NCI-H146 (cell line): Measurements from ENCODE around the gene STRBP.

Experiments
- DNase-seq: peaks from one replicate; lab custom pipeline; 2025; lab: John Stamatoyannopoulos, UW

STRBP gene

GRCh38 chr9:123098096-123098459, 170.3 kb downstream of the STRBP start:
- no peak for DNase-seq

DNA sequence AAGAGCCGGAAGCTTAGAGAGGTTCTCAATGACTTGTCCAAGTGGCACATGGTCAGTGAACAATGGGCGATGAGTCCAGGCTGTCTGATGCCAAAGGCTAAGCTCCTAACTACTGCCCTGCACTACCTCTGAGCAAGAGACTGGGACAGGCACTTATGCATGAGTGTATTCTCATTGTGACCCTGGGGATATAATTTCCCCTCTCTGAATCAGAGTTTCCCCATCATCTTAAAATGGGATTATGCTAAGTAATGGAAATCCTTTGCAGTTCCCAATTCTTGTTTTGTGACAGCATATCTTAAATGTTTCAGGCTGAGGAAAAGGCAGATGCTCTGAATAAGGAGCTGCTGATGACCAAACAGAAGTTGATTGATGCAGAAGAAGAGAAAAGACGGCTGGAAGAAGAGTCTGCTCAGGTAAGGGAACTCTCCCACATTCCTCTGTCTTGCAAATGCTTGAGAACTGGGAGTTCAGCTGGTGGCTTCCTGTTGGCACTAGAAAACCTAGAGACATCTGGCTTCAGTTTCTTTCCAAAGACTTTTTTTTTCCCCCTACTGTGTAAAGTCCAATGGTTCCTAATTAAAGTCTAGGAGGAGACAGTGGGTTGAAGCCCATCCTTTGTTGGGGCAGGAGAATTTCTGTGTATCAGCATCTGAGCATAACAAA, 170.8 kb downstream of the STRBP start:
- no peak for DNase-seq

DNA sequence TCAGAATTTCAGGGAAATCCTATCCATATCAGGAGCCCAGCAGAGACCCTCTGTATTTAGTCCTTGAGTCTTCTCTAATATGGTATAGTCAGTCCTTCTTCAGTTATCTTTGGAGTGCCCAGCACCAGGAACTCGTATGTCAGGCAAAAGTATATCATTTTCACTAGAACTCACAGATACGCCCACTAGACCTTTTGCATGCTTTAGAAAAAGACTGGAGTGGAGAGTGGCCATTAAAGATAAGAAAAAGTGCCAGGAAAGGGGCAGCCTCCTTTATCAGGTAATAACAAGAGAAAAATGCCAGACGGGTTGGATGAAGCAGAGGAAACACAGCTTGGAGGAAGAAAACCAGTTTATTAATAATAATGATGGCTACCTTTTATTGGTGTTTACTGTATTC, 171.4 kb downstream of the STRBP start:
- no peak for DNase-seq

DNA sequence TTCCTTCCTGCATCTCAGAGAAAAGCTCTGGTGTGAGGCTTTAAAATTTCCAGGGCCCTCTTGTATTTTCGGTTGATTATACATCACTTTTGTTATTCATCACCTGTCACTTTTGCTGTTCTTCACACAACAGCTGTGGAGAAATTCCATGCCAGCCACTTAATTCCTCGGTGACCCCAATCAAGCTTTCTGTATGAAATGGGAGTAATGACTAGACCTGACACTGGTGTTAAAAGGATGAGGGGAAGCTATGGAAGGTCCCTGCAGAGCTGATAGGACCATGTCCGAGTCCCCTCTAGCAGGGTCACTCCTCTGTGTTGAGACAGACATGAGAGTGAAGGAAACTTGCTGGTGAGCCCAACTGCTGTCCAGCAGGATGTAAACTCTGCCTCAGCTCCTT, 175.2 kb downstream of the STRBP start:
- no peak for DNase-seq

GRCh38 chr9:123091459-123091858, 176.9 kb downstream of the STRBP start:
- DNase-seq, result no peak

DNA sequence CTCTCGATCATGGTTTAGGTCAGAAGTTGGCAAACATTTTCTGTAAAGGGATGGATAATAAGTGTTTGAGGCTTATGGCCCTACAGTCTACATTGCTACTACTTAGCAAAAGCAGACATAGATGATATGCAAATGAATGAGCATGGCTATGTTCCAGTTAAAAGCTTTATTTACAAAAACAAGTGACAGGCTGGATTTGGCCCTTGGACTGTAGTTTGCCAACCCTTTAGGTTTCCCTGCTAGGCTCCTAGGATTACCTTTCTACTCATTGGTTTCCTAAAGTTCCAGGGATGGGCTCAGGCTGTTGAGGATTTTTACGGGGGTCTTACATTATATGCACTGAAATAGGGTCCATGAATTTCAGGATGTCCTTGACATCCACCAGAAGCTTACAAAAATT, 177.4 kb downstream of the STRBP start:
- no peak for DNase-seq

- no peak for DNase-seq
Observed at GRCh38 chr9:123090198-123090896, 178.0 kb downstream of the STRBP start.

DNA sequence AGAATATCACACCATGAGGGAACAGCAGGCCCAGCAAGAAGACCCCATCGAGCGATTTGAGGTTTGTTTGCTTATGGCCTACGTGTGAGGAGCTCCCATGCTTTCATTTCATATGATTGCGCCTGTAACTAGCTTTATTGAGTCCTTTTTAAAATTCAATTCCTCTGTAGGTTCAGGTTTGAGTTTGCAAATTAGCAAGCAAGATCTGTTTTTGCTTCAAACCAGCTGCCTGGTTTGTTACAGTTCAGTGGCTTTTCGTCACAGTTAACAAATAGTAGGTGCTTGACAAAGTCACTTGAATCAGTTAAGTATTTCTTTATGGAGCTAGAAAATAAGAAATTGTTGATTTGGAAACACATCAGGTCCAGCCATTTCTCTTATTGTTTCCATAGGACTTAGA, 178.6 kb downstream of the STRBP start:
- DNase-seq, result no peak

GRCh38 chr9:123089040-123089439, 179.3 kb downstream of the STRBP start:
- no peak for DNase-seq

DNA sequence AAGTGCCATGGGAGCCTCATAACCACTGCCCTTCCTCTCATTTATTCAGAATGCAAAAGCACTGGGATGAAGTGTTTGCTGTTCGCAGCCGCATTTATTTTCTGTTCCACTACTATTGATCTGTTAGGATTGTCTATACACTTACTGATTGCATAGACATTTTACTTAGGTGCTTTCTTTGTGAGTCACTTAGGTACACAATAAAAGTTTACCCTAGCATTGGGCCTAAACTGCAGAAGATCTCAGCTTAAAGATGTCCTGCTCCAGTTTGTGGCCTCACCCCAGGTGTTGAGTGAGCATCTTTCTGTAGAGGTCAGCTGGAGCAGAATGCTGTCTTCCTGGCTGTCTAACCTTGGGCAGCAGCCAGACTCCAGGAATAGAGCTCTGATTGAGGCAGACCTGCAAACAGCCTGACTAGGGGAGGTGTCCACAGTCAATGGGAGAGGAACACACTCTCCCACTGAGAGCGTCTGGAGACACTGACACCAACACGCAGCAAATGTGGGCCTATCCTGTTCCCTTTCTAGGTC, 181.0 kb downstream of the STRBP start:
- DNase-seq, result no peak

- no peak for DNase-seq
Observed at GRCh38 chr9:123085916-123086315, 182.5 kb downstream of the STRBP start.

- DNase-seq, result no peak
Observed at GRCh38 chr9:123084256-123084655, 184.1 kb downstream of the STRBP start.

DNA sequence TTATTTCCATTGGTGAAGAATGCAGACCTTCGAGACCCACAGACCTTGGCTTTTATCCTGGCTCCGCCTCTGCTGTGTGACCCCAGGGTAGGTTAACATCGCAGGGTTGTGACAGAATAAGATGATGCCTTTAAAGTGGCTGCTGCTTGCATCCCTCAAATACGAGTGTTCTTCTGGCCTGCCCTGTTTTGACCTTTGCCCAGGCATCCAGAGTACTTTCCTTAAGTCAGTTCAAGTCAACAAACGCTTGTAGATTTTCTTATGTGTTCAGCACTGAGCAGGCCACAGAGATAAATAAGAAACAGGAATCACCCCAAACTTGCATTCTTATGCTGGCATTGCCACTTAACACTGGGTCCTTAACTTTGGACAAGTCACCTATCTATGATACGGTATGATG, 184.7 kb downstream of the STRBP start:
- DNase-seq, result no peak

DNA sequence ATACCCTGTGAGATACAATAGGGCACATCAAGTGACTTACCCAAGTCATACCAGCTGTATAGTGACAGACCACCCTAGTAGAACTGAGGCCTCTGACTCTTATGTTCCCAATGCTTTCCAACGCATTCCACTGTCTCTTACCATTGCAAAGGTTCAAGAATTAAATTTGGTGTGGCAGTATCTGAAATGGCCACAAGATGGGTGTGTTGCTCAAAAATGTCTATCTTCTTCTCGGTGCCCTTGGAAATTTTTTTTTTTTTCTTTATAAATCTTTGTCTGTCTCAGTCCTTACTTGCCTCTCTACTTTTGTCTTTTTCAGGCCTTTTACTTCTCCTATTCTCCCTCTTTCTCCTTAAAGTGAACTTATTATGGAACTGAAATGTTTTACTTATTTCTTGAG, 186.6 kb downstream of the STRBP start:
- no peak for DNase-seq

DNA sequence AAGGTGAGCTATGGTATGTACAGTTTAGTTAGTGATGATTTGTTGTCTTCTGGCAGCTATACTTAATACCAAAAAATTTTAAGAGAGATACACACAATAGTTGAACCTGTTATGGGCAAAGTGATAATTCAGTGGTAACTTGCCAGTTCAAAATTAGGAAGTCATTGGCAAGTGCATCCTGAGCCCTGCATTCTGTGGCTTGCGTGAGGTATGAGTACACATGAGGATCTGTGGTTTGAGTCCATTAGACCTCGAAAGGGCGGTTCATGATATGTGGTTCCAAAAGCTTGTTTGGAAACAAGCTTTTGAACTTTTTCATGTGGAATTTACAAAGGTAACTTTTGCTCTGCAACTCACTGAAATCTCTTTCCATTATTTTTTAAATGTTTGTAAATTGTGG, 187.9 kb downstream of the STRBP start:
- DNase-seq, result no peak

GRCh38 chr9:123074628-123075027, 193.8 kb downstream of the STRBP start:
- no peak for DNase-seq

DNA sequence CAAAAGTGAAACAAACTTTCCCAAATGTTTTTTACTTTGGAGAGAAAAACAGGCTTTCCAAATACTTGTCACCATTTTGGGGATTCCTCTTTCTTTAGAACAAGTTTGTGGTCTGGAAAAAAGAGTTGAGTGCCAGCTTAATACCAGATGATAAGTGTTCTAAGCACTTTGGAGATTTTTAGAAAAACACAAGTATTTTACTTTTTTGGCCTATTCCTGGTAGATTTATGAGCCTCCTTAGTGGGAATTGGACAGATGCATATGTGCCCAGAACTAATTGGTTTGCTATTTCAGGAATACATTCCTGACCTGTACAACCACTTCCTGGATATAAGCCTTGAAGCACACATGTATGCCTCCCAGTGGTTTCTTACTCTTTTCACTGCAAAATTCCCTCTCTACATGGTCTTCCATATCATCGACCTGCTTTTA, 194.4 kb downstream of the STRBP start:
- no peak for DNase-seq

GRCh38 chr9:123073441-123073840, 194.9 kb downstream of the STRBP start:
- no peak for DNase-seq

DNA sequence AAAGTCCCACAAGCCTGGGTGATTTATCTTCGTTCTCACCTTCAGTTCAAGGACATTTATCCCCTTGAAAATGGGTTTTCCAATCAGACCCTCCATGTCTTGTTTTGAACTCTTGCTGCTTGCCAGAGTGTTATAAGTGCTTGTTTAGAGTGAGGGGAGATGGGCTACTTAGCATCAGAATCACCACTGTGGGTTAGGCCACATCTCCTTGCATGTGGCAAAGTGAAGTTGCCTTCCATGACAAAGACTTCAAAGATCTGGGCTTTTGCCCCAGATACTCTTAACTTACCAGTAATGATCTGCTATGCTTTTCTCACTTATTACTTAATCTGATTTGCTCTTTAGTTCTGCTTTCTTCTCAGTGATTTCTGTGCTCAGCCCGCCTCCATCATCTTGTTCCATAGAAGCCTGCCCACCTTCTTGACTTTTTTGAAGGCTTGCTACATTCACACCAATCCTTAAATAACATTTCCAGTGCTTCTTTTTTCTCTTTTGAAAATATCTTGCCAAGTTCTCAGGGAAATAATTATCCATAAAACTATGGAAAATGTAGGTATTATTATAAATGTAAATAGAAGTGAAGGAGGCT, 195.9 kb downstream of the STRBP start:
- DNase-seq, result no peak
